DND-41 (cell line): ENCODE data around the gene ERGIC3.

Source experiments
- EZH2 ChIP-seq: IDR thresholded peaks from 3 replicates; pipeline ENCODE4 v1.6.1; 2012; ENCODE audit warnings: borderline replicate concordance, low read depth, mild to moderate bottlenecking, moderate library complexity, low read length, inconsistent platforms; ENCODE audit not compliant: severe bottlenecking
- TF ChIP-seq, protein P1 (sequence below): IDR thresholded peaks from 2 replicates; pipeline ENCODE4 v1.5.1; 2012; ENCODE audit warnings: borderline replicate concordance, low read length, moderate library complexity, mild to moderate bottlenecking; ENCODE audit not compliant: poor library complexity, severe bottlenecking; ENCODE audit errors: extremely low read depth

DNA sequence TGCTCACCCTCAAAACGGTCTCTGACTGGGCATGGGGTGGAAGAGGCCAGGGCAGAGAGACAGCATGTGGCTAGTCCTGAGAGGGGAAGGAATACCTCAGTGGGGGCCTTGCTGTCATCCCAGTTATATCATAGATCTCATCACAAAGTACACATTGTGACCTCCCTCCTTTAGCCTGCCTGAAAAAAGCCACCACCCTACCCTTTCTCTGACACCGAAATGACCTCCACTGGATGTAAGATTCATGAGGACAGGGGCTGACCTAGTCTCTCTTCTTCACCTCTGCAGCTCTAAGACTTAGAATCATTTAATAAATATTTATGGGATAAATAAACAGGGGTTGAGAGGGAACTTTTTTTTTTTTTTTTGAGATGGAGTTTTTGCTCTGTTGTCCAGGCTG lies 12.3 kb upstream of the ERGIC3 start, which contains the start of gene C20orf173:
- TF ChIP-seq, protein P1, sequence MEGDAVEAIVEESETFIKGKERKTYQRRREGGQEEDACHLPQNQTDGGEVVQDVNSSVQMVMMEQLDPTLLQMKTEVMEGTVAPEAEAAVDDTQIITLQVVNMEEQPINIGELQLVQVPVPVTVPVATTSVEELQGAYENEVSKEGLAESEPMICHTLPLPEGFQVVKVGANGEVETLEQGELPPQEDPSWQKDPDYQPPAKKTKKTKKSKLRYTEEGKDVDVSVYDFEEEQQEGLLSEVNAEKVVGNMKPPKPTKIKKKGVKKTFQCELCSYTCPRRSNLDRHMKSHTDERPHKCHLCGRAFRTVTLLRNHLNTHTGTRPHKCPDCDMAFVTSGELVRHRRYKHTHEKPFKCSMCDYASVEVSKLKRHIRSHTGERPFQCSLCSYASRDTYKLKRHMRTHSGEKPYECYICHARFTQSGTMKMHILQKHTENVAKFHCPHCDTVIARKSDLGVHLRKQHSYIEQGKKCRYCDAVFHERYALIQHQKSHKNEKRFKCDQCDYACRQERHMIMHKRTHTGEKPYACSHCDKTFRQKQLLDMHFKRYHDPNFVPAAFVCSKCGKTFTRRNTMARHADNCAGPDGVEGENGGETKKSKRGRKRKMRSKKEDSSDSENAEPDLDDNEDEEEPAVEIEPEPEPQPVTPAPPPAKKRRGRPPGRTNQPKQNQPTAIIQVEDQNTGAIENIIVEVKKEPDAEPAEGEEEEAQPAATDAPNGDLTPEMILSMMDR, result no peak
- TF ChIP-seq EZH2, result no peak
